ENCODE data around the gene YOD1.

GRCh38 chr1:207032528-207033017 lies 18.4 kb downstream of the YOD1 start, which contains the start of gene C1orf116:
- TF ChIP-seq CTCF (conservative IDR thresholded peaks at IDR 0.05) (no peak), ZFX (IDR thresholded peaks at IDR 0.05) (no peak)
